GM19372 (cell line): ENCODE data around the gene MGST2.
"Not testable (repeated sequence)": the region's sequence is repeated elsewhere in the genome, so short reads cannot be mapped to it uniquely, and the experiment has no call there.

ENCODE experiments used
- ATAC-seq: cut with Tn5 transposase; IDR thresholded peaks from one replicate; pipeline ENCODE4 v1.9.1; 2021; ENCODE audit warnings: mild to moderate bottlenecking, low read depth, moderate library complexity; ENCODE audit not compliant: unreplicated experiment

Gene MGST2

DNA sequence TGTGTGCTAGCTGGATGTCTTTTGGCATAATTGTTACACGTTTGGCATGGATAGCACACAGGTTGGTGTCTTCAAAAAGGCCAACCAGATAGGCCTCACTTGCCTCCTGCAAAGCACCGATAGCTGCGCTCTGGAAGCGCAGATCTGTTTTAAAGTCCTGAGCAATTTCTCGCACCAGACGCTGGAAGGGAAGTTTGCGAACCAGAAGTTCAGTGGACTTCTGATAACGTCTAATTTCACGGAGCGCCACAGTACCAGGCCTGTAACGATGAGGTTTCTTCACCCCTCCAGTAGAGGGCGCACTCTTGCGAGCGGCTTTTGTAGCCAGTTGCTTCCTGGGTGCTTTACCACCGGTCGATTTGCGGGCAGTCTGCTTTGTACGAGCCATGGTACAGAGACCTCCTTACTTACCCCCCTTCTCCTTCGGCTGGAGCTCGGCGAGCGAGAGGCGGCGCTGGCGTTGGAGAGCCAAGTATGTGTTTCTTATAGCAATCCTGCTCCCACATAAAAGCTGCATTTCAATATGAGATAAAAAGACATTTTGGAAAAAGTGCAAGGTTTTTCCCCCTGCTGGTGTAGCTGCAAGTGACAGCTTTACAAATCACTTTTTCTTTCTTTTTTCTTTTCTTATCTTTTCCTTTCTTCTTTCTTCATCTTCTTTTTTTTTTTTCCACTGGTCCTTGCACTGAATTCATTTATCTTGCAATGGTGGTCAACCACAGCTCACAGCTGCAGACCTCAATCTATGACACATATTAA, 32.7 kb downstream of the MGST2 start:
- ATAC-seq: not testable (repeated sequence)

DNA sequence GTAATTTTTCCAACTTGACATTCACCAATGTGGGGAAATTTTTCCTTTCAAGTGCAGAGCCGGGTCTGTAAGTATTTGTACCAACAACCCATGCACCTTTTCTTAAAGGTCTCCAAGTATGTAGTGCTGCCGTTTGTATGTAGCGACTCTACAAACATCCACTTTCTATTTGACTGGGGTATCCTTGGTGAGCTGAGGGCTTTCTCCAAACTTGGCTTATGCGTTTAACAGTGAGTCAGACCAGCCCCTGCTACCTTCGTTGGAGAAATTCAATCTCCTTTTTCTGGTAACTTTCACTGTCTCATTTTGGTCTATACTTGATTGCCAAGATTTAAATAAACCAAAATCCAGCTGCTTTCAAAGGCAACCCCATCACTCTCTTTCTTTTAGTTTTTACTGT, 34.9 kb downstream of the MGST2 start:
- ATAC-seq: no peak

DNA sequence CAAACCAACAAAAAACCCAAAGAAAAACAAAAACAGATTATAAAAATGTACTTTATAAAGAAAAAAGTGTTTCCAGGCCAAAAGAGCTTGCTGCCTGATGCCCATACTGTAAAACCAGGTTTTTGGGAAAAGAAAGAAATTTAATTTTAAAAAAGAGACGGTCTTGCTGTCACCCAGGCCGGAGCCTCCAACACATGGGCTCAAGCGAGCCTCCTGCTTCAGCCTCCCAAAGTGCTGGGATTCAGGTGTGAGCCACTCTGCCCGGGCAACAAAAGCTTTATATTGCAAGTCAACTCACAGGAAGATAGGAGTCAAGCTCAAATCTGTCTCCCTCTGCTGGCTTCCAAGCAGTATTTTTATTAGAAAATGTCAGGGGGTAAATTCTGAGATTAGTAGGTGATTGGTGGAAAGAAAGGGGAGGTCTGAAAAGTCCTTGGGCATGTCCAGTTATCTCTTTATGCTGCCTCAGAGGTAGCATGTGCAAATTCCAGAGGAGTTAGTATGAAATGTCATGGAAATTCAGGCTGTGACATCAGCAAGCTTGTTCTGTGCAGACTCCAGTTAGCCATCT, 39.4 kb downstream of the MGST2 start:
- ATAC-seq: no peak

GRCh38 chr4:139709660-139710059, 44.0 kb downstream of the MGST2 start:
- no peak for ATAC-seq

DNA sequence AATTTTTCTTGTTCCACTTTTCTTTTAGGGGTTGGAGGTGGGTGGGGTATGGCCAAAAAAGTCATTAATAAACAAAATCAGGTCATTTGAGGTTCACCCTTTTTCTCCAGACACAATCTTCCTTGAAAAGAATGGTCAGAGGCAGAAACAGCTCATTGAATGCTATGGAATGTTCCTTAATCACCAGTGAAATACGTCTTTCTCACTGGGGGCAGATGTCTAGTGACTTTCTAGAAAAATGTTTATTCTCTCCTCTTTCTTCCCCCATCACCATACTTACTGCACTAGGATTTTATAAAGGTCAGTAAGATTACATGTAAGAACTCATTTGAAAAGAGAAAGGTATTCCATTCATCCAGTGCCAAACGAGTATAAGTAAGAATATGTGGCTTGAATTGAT, 44.5 kb downstream of the MGST2 start:
- no peak for ATAC-seq

DNA sequence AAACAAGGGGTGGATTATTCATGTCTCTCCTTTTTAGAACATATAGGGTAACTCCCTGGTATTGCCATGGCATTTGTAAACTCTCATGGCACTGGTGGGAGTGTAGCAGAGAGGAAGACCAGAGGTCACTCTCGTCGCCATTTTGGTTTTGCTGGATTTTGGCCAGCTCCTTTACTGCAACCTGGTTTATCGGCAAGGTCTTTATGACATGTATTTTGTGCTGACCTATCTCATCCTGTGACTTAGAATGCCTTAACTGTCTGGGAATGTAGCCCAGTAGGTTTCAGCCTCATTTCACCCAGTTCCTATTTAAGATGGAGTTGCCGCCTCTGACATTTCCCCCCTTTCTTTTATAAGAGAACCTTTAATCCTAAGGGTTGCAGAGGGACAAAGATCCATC, 45.8 kb downstream of the MGST2 start:
- no peak for ATAC-seq

DNA sequence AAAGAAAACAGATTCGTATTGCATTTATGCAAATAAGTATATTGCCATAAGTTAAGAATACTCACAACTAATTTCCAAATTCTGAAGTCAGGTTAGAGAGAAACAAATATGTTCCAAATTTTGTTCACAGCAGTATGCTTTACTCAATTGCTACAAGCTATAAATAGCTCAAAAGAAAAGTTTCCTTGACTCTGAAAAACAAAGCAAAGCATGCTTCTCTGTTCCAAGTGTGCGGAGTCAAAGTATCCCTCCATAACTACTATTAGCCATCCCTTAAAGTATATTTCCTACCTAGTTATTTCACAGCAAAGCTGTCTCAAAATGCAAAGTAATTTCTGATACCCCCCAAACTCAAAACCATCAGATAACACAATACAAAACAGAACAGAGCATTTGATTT, 47.3 kb downstream of the MGST2 start:
- no peak for ATAC-seq

GRCh38 chr4:139715746-139716391, 50.2 kb downstream of the MGST2 start:
- ATAC-seq: no peak

- ATAC-seq: no peak
These were observed 52.7 kb downstream of the MGST2 start for GRCh38 chr4:139718358-139718757.

DNA sequence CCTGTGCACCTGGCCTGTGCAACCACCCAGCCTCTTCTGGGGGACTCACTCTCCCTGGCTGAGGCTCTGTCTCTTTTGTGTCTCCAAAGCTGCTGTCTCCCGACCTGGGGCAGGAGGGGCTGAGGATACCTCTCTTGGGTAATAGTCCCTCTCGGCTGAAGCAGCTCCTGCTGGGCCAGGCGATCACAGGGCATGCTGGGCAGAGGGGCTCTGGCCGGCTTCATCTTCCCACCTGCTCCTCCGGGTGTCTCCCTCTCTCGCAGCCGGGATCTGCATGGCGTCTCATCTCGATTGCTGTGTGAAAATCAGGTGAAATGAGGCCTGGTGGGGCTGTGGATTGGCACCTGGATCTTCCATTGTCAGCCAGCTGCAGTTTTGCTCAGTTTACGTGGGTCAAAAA, 53.2 kb downstream of the MGST2 start:
- ATAC-seq: no peak

DNA sequence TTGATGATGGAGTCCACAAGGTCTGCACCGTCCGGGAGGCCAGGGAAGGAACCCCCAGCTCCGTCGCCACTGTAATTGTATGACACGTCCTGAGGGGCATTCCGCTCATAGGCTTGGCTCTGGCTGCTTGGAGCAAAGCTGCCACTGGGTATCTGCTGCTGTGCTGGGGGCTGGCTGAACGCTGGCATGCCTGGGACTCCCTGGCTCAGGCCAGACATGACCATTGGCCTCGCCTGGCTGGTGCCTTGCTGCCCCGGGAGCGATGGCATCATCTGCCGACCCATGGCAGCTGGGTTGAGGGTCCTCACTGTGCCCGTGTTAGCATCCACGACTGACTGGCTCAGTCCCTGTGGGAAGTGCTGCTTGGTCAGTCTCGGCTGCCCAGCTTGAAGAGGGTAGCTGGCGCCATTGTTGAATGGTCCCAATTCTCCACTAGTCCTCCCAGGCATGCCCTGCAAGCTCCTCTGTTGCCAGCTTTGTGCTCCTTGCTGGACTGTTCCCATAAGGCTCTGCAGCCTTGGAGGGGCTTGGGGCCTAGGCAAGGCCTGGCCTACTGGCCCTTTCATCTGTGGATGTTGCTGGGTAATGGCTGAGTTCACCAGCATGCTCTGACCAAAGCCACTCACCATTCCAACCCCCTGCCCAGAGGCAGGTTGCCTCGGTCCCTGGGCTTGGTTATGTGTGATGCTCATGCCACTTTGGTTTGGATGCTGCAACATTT, 53.9 kb downstream of the MGST2 start:
- ATAC-seq: no peak

- no peak for ATAC-seq
These were observed 55.2 kb downstream of the MGST2 start for GRCh38 chr4:139720806-139721205.

DNA sequence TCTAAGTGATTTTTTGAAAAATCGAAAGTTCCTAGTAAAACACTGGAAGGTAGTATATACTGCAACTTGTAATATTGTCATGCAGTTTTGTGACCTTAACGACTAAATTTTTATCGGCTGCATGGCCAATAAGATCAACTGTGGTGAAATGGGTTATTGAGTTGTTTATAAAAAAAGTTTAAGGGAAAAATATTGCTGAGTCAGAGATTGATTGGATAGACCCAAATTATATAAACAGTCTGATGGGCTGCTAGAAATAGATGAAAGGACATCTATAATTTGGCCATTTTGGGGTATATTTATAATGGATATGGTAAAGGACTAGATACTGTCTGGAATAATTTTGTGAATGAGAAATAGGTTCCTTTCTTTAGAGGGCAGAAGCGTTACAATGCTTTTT, 56.2 kb downstream of the MGST2 start:
- ATAC-seq: no peak

DNA sequence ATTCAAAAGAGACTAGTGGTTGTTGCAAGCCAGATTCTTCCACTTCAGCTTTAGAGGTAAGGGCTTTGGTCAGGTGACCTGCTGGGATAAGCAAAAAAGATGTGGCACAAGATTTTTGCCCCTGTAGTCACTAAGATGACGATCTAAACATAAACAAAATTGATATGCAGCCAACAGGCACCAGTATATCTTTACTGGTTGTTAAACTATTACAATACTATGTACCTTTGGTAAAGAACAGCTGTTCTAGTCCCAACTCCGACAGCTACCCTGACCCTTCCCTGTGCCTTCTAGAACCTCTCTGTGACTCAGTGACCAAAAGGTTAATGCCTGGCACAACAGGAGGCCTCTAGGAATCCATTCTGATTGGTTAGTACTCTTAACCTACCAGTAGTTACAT, 59.6 kb downstream of the MGST2 start:
- no peak for ATAC-seq

DNA sequence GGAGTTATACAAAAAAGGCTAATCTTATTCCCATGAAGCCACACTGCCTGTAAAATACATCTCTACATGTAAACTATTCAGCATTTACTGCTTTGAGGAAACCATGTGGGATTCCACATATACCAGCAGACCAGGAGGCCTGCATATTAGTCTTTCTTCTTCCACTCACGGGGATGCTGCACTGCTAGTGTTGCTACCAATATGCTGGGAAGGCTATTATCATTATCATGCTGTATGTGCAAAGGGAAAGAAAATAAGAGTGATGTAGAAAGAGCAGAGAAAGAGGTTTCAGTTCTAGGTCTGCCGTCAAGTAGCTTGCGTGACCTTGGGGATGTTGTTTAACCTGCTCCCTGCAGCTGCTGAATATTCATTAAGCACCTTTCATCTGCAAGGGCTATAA, 61.0 kb downstream of the MGST2 start:
- ATAC-seq: no peak

- ATAC-seq: no peak
These were observed 62.5 kb downstream of the MGST2 start for GRCh38 chr4:139728146-139728545.

DNA sequence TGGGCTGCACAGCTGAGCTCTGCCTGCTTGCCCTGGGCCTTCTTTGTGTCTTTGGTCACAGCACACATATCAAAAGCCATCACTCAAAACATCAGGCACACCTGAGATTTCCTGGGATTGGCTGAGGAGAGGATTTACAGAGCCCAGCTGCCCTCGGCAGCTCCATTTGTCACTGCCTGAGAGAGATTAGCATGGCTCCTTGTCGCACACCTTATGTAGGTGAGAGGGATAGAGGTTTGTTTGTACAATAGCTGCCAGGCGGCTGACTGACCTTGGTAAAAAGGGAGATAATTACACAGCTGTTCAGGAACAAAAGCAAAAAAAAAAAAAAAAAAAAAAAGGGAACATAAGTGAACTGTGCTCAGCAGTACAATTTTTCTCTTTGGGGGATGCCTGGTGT, 63.2 kb downstream of the MGST2 start:
- ATAC-seq: no peak

- no peak for ATAC-seq
These were observed 67.5 kb downstream of the MGST2 start for GRCh38 chr4:139732991-139733570.

- no peak for ATAC-seq
These were observed 68.7 kb downstream of the MGST2 start for GRCh38 chr4:139734201-139734874.

DNA sequence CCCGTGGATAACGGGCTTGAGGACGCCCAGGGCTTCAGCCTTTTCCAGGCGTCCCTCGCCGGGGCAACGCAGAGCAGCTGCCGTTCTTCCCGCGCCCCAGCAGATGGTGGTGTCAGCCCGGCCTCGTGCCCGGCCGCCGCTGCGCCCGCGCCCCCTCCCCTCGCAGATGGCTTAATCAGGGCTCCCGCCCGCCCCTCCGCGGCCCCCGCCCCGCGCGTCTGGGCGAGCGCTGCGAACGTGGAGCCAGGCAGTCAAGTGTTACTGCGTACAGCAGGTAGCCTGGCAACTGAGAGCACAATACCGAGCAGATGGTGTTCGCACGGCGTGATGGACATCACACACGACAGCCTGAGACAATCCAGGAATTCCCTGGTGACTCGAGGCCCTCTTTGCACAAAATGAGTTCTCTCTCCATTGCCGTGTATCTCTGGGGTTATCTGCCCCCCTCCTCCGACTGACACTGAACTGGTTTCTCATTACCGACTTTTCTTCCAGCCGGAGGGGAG, 69.3 kb downstream of the MGST2 start:
- ATAC-seq: no peak
